Fibroblast of the aortic adventitia (primary cell): ENCODE measurements around the gene ATXN7. TPM values are rescaled to one million over a fixed set of nuclear protein-coding genes. Genes with fewer than 3 reads are reported as not detected.

Experiments used
- DNase-seq: peaks from one replicate; pipeline ENCODE4 v3.0.0-alpha.2; 2010; ENCODE audit warnings: low read depth
- H3K4me3 ChIP-seq: 2 replicates; pipeline ENCODE4 v1.5.1; 2011; ENCODE audit warnings: low read depth, mild to moderate bottlenecking, control low read depth, low read length, moderate library complexity
- total RNA-seq: library from RNA; depleted of rRNA; stranded (reverse); fragments of >200 nt; gene quantifications from 2 replicates; pipeline ENCODE4 v1.2.3, GENCODE V29; 2012; ENCODE audit warnings: low replicate concordance
- TF ChIP-seq, protein P1 (sequence below): IDR thresholded peaks from 2 replicates; pipeline ENCODE4 v1.5.1; 2011; ENCODE audit warnings: mild to moderate bottlenecking, low read length, control low read depth, inconsistent platforms; ENCODE audit not compliant: insufficient read depth

Gene ATXN7
- total RNA-seq, 1 donor = 21.0 TPM

- no peak overlapping the region for H3K4me3 ChIP-seq
- no peak for DNase-seq
- TF ChIP-seq, protein P1, sequence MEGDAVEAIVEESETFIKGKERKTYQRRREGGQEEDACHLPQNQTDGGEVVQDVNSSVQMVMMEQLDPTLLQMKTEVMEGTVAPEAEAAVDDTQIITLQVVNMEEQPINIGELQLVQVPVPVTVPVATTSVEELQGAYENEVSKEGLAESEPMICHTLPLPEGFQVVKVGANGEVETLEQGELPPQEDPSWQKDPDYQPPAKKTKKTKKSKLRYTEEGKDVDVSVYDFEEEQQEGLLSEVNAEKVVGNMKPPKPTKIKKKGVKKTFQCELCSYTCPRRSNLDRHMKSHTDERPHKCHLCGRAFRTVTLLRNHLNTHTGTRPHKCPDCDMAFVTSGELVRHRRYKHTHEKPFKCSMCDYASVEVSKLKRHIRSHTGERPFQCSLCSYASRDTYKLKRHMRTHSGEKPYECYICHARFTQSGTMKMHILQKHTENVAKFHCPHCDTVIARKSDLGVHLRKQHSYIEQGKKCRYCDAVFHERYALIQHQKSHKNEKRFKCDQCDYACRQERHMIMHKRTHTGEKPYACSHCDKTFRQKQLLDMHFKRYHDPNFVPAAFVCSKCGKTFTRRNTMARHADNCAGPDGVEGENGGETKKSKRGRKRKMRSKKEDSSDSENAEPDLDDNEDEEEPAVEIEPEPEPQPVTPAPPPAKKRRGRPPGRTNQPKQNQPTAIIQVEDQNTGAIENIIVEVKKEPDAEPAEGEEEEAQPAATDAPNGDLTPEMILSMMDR = no peak
Observed at GRCh38 chr3:64019879-64020278, 156.2 kb downstream of the ATXN7 start.

- TF ChIP-seq, protein P1 = peak; percentile 4
- DNase-seq = no peak
- peak overlapping the region; percentile 95 for H3K4me3 ChIP-seq
Observed at GRCh38 chr3:64021922-64022321, 158.3 kb downstream of the ATXN7 start.

DNA sequence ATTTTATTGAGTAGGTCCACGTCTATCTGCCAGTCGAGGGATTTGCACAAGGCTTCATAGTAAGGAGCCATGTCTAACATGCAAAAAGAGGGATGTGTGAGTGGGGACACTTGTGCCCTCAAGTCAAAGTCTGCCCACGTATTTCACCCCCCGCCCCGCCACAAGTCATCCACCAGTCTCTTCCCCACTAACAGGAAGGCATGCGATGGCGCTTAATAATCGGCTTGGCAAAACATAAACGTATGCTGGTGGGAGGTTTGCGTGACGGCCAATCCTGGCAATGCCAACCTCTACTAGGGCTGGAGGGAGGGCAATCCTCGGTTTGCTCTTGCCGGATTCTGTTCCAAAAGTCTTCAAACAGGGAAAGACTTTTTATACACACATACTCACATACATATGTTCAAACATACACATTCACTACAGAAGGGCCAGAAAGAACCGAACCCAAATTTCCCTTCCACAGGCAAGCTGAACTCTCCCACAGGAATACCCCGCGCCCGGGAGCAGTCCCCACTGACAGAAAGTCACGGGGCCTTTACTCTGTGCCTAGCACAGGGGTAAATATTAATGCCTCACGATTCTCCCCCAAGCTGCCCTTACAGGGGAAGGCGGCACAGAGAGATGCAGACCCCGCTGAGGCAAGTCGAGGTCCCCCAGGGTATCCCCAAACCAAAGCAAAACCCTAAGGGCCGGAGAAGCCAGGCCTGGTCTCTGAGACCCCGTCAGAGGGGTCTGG, 159.0 kb downstream of the ATXN7 start:
- peak overlapping the region; percentile 95 for H3K4me3 ChIP-seq
- TF ChIP-seq, protein P1 = no peak
- peak; percentile 20 for DNase-seq

DNA sequence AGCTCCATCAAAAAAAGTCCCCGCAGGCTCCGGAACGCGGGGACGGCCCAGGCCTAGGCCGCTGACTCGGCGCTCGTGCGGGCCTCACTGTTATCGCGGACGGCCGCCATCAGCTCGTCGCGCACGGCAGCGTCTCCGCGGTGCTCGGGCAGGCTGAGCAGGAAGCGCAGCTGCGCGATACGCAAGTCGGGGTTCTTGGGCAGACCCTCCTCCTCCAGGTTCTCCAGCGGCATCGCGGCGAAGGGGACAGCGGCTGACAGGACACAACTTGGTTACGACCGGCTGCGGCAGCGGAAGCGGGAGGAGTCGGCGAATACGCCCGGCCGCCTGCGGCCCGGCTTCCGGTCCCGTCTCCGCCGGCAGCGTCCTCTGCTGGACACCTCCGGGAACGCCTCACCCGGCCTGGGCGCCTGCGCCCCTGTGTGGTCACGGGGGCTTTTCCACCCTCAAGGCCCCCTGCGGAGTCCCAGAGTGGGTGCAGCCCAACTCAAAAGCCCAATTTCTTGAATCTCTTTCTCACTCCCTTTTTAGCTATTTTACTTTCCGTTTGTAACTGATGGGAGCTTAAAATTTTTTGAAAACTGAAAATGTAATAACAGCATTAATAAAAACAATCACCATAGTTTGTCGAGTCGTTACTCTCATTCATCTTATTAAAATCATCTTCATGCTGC, 159.7 kb downstream of the ATXN7 start, which contains the start of gene PSMD6:
Gene PSMD6 (minus strand): TSS at position 308 of the 674 bp plus-strand sequence. CDS start 75 bp downstream, at position 233.
- peak; percentile 78 for DNase-seq
- TF ChIP-seq, protein P1 = peak; percentile 99
- H3K4me3 ChIP-seq = peak within 1 kb of the TSS; percentile 95

- H3K4me3 ChIP-seq = no peak overlapping the region
- TF ChIP-seq, protein P1 = no peak
- peak; percentile 23 for DNase-seq
Observed at GRCh38 chr3:64023861-64024223, 160.2 kb downstream of the ATXN7 start.

GRCh38 chr3:64026346-64026745, 162.7 kb downstream of the ATXN7 start:
- no peak overlapping the region for H3K4me3 ChIP-seq
- TF ChIP-seq, protein P1 = no peak
- no peak for DNase-seq
